Measurements from ENCODE around the gene IQCH.

Gene IQCH

DNA sequence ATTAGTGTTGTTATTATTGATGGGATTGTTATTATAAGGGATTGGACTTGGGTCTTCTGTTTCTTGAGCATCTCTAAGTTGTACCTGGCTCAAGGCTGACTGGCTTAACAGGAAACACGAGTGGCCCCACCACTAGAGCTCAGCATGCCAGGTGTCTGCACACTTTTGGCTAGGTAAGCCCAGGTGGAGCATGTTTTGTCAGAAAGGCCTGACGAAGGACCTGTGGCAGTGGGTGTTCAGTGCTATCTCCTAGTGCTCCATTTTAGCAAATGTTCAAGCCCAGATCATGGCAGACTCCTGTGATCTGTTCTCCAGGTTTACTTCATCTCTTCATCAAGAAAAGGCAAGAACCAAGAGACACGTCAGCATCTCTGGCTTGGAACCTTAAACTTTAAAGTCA, 291.3 kb downstream of the IQCH start:
- DNase-seq, result no peak

DNA sequence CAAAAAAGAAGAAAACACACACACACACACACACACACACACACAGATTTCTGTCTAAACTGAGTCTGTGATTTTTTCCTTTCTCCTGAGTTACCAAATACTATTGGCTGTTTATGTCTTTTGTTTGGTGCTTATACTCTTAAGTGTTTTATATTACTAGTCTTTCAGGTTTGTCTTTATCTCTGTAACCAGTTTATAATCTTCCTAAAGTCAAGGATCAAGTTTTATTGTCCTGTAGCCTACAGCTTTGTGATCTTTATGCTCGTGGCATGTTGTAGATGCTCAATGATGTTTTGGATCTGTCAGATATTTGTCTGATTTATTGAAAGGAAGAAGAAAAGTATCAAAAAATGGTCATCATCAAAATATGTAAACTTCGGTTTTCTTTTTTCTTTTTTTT, 292.5 kb downstream of the IQCH start:
- DNase-seq, result no peak

GRCh38 chr15:67547836-67548235, 293.2 kb downstream of the IQCH start:
- no peak for DNase-seq

- DNase-seq, result no peak
These were observed 293.8 kb downstream of the IQCH start for GRCh38 chr15:67548236-67548852.

DNA sequence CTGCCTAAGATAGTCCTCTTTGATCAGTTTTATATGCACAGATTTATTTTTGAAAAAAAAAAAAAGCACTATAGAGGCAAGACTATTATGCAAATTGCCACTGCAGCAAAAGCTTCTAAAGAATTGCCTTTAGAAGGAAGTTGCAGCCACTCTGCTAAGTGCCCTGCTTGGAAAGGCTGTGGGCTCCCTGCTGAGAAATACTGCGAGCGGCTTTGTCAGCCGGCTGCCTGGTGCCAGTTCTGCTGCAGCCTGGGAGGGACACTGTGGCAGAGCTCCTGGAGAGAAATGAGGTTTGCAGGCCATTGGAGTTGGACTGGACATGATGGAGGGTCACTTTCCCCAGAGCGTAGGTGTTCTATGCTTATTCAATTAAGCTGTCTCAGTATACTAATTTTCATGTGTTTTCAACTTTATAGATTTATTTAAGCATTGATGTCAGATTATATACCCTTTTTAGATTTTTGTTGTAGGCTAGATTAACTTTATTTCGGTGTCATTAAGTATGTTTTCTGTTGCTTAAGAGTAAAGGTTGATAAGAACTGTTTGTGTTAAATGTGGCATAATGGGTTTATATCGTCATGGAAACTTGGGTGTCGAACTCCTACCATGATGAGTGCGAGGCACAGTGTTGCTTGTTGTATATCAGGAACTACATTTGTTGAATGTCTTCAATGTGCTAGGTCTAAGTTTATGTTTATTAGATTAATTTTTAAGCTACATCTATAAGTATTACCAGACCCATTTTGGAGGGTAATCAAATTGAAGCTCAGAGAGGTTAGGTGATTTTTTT, 294.5 kb downstream of the IQCH start:
- no peak for DNase-seq

GRCh38 chr15:67549736-67550135, 295.1 kb downstream of the IQCH start:
- DNase-seq, result no peak

- DNase-seq, result no peak
These were observed 295.9 kb downstream of the IQCH start for GRCh38 chr15:67550522-67550921.

GRCh38 chr15:67551207-67551743, 296.7 kb downstream of the IQCH start:
- DNase-seq, result no peak
